ENCODE measurements around the gene BEAN1.
"Not testable (repeated sequence)": the region's sequence is repeated elsewhere in the genome, so short reads cannot be mapped to it uniquely, and the experiment has no call there.

DNA sequence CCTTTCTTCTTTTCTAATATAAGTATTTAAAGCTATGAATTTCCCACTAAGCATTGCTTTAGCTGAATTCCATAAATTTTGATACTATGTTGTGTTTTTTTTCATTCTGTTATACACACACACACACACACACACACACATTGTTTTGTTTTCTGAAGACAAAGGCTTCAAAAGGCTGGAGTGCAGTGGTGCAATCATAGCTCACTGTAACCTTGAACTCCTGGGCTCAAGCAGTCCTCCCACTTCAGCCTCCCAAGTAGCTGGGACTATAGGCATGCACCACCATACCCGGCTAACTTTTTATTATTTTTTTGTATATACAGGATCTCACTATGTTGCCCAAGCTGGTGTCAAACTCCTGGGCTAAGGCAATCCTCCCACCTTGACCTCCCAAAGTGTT lies 26.1 kb downstream of the BEAN1 start:
- TF ChIP-seq, protein P1, sequence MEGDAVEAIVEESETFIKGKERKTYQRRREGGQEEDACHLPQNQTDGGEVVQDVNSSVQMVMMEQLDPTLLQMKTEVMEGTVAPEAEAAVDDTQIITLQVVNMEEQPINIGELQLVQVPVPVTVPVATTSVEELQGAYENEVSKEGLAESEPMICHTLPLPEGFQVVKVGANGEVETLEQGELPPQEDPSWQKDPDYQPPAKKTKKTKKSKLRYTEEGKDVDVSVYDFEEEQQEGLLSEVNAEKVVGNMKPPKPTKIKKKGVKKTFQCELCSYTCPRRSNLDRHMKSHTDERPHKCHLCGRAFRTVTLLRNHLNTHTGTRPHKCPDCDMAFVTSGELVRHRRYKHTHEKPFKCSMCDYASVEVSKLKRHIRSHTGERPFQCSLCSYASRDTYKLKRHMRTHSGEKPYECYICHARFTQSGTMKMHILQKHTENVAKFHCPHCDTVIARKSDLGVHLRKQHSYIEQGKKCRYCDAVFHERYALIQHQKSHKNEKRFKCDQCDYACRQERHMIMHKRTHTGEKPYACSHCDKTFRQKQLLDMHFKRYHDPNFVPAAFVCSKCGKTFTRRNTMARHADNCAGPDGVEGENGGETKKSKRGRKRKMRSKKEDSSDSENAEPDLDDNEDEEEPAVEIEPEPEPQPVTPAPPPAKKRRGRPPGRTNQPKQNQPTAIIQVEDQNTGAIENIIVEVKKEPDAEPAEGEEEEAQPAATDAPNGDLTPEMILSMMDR (IDR thresholded peaks at IDR 0.05; ENCODE audit: insufficient read depth, low read depth, low read length): not testable (repeated sequence)
- not testable (repeated sequence) for TF ChIP-seq EZH2 (IDR thresholded peaks at IDR 0.05; ENCODE audit: insufficient read depth, low read length)

Data from astrocyte (in vitro differentiated cells and primary cell).